Ishikawa (cell line): ENCODE data around the gene TRIM44.

Experiments used
- CEBPB ChIP-seq: IDR thresholded peaks from 2 replicates; pipeline ENCODE4 v1.6.1; 2012
- CREB1 ChIP-seq: IDR thresholded peaks from 2 replicates; pipeline ENCODE4 v1.6.1; 2012; ENCODE audit warnings: low read depth
- EGR1 ChIP-seq: IDR thresholded peaks from 2 replicates; pipeline ENCODE4 v1.6.1; 2012
- EP300 ChIP-seq: IDR thresholded peaks from 2 replicates; pipeline ENCODE4 v1.6.1; 2012; ENCODE audit warnings: borderline replicate concordance
- FOXM1 ChIP-seq: IDR thresholded peaks from 2 replicates; pipeline ENCODE4 v1.6.1; 2012; ENCODE audit warnings: low read depth, borderline replicate concordance
- MAX ChIP-seq: IDR thresholded peaks from 2 replicates; pipeline ENCODE4 v1.6.1; 2012
- NFIC ChIP-seq: IDR thresholded peaks from 2 replicates; pipeline ENCODE4 v1.6.1; 2012
- RAD21 ChIP-seq: IDR thresholded peaks from 2 replicates; pipeline ENCODE4 v1.6.1; 2012; ENCODE audit warnings: low read depth
- REST ChIP-seq: IDR thresholded peaks from 2 replicates; pipeline ENCODE4 v1.6.1; 2012; ENCODE audit warnings: low read depth, mild to moderate bottlenecking
- TAF1 ChIP-seq: IDR thresholded peaks from 2 replicates; pipeline ENCODE4 v1.6.1; 2012; ENCODE audit warnings: low read depth, mild to moderate bottlenecking
- TCF12 ChIP-seq: IDR thresholded peaks from 2 replicates; pipeline ENCODE4 v1.6.1; 2012; ENCODE audit warnings: low read depth
- TEAD4 ChIP-seq: IDR thresholded peaks from 2 replicates; pipeline ENCODE4 v1.6.1; 2012
- YY1 ChIP-seq: IDR thresholded peaks from 2 replicates; pipeline ENCODE4 v1.6.1; 2012; ENCODE audit warnings: low read depth
- ZBTB7A ChIP-seq: IDR thresholded peaks from 2 replicates; pipeline ENCODE4 v1.6.1; 2012; ENCODE audit warnings: low read depth
- TF ChIP-seq, protein P1 (sequence below): IDR thresholded peaks from 2 replicates; pipeline ENCODE4 v1.6.1; 2012

TRIM44 gene

GRCh38 chr11:35750315-35750714 is 87.7 kb downstream of the TRIM44 start:
- no peak for TF ChIP-seq TAF1
- TF ChIP-seq ZBTB7A, result no peak
- no peak for TF ChIP-seq CREB1
- no peak for TF ChIP-seq MAX
- TF ChIP-seq TEAD4, result no peak

GRCh38 chr11:35750981-35751663 is 88.5 kb downstream of the TRIM44 start:
- TF ChIP-seq EP300, result no peak
- TF ChIP-seq EGR1, result no peak
- TF ChIP-seq, protein P1, sequence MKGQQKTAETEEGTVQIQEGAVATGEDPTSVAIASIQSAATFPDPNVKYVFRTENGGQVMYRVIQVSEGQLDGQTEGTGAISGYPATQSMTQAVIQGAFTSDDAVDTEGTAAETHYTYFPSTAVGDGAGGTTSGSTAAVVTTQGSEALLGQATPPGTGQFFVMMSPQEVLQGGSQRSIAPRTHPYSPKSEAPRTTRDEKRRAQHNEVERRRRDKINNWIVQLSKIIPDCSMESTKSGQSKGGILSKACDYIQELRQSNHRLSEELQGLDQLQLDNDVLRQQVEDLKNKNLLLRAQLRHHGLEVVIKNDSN, result no peak
- no peak for TF ChIP-seq REST
- TF ChIP-seq NFIC, result no peak
- no peak for TF ChIP-seq RAD21
- TF ChIP-seq CEBPB, result no peak
- no peak for TF ChIP-seq TCF12
- TF ChIP-seq TAF1, result no peak
- TF ChIP-seq TEAD4, result no peak
- no peak for TF ChIP-seq ZBTB7A
- TF ChIP-seq CREB1, result no peak
- no peak for TF ChIP-seq FOXM1
- TF ChIP-seq YY1, result no peak
- no peak for TF ChIP-seq MAX

GRCh38 chr11:35751664-35752061 is 89.1 kb downstream of the TRIM44 start:
- no peak for TF ChIP-seq TCF12
- no peak for TF ChIP-seq EGR1
- no peak for TF ChIP-seq TEAD4
- TF ChIP-seq YY1, result no peak
- no peak for TF ChIP-seq MAX
- TF ChIP-seq CEBPB, result no peak
- no peak for TF ChIP-seq TAF1
- TF ChIP-seq REST, result no peak
- no peak for TF ChIP-seq ZBTB7A

DNA sequence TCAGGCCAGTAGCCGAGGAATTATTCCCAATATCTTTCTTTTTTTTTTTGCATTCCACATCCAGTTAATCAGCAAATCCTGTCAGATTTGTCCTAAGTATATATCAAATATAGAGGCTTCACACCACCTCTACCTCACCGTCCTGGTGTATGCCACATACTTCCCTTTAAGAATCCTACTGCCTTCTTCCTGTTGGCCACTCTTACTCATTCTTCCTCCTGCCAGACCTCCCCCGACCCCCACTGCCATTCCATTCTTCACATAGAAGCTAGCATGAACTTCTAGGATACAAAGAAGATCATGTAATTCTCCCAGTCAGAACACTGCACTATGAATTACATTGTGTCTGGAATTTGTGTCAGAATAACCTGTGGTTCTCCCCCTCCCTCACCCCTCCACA is 89.5 kb downstream of the TRIM44 start:
- TF ChIP-seq NFIC (no peak), EGR1 (no peak), RAD21 (no peak), MAX (no peak), TEAD4 (no peak), CEBPB (no peak), ZBTB7A (no peak), EP300 (no peak), YY1 (no peak), REST (no peak), TCF12 (no peak), FOXM1 (no peak), TAF1 (no peak), CREB1 (no peak)
- TF ChIP-seq, protein P1, result no peak
